Keratinocyte (primary cell): ENCODE data around the gene MAD1L1. TPM values are rescaled to one million over a fixed set of nuclear protein-coding genes. Genes with fewer than 3 reads are reported as not detected.

Experiments used
- DNase-seq: peaks from one replicate; pipeline ENCODE4 v3.0.0-alpha.2; 2011; ENCODE audit warnings: low read depth, missing footprints, low spot score
- FAIRE-seq: peaks from 2 replicates; lab custom pipeline; 2011; peaks lifted over from hg19 to GRCh38; lab: Jason Lieb, UNC
- H2AFZ ChIP-seq: 2 replicates; pipeline ENCODE4 v1.6.0; 2012; ENCODE audit warnings: low read length, control low read depth, inconsistent platforms; ENCODE audit not compliant: control insufficient read depth
- H3K27ac ChIP-seq: 2 replicates; pipeline ENCODE4 v1.5.1; 2011; ENCODE audit warnings: low read length; ENCODE audit not compliant: control insufficient read depth, insufficient read depth
- H3K27me3 ChIP-seq: 3 replicates; pipeline ENCODE4 v1.6.0; 2011; ENCODE audit warnings: low read length; ENCODE audit not compliant: control insufficient read depth, insufficient read depth; ENCODE audit errors: extremely low read depth
- H3K36me3 ChIP-seq, 2 experiments: 2 replicates in 1 of 2; 3 replicates in 1 of 2; pipeline ENCODE4 v1.5.1; 2011; ENCODE audit warnings: low read length in 2 of 2, mild to moderate bottlenecking in 1 of 2; ENCODE audit not compliant: control insufficient read depth in 2 of 2, insufficient read depth in 2 of 2; ENCODE audit errors: extremely low read depth in 1 of 2
- H3K4me1 ChIP-seq: 3 replicates; pipeline ENCODE4 v1.5.1; 2011; ENCODE audit warnings: low read length; ENCODE audit not compliant: control insufficient read depth, insufficient read depth; ENCODE audit errors: extremely low read depth
- H3K4me2 ChIP-seq: 3 replicates; pipeline ENCODE4 v1.6.0; 2011; ENCODE audit warnings: low read depth, low read length; ENCODE audit not compliant: control insufficient read depth, insufficient read depth; ENCODE audit errors: extremely low read depth
- H3K4me3 ChIP-seq, 3 experiments: fragments of 200-600 bp in 1 of 3; sonication (generic) in 1 of 3; 2 replicates in 2 of 3; 3 replicates in 1 of 3; pipeline ENCODE4 v1.5.1; 2011 to 2016; ENCODE audit warnings: low read length in 3 of 3, mild to moderate bottlenecking in 3 of 3, control low read depth in 2 of 3, inconsistent platforms in 1 of 3, low read depth in 1 of 3, mixed read lengths in 1 of 3, mixed run types in 1 of 3, moderate library complexity in 1 of 3; ENCODE audit not compliant: control insufficient read depth in 2 of 3, insufficient read depth in 2 of 3; ENCODE audit errors: extremely low read depth in 1 of 3
- H3K79me2 ChIP-seq: 2 replicates; pipeline ENCODE4 v1.6.0; 2012; ENCODE audit warnings: low read length; ENCODE audit not compliant: control insufficient read depth, insufficient read depth
- H3K9ac ChIP-seq: 3 replicates; pipeline ENCODE4 v1.6.0; 2011; ENCODE audit warnings: low read length; ENCODE audit not compliant: control insufficient read depth, insufficient read depth; ENCODE audit errors: extremely low read depth
- H3K9me1 ChIP-seq: 3 replicates; pipeline ENCODE4 v1.6.0; 2011; ENCODE audit warnings: low read length; ENCODE audit not compliant: control insufficient read depth, insufficient read depth; ENCODE audit errors: extremely low read depth
- H3K9me3 ChIP-seq: 2 replicates; pipeline ENCODE4 v1.5.1; 2012; ENCODE audit warnings: low read depth, low read length; ENCODE audit not compliant: control insufficient read depth
- H4K20me1 ChIP-seq: 3 replicates; pipeline ENCODE4 v1.6.0; 2011; ENCODE audit warnings: low read length; ENCODE audit not compliant: control insufficient read depth, insufficient read depth; ENCODE audit errors: extremely low read depth
- EZH2 ChIP-seq: IDR thresholded peaks from one replicate; pipeline ENCODE4 v1.6.1; 2012; ENCODE audit warnings: inconsistent platforms, mild to moderate bottlenecking, low read length, moderate library complexity
- dilution Hi-C: fragments of 300-500 bp; cut with MboI; formaldehyde crosslinking; loops from one replicate; pipeline ENCODE4 v1.7.0; 2020; ENCODE audit warnings: low sequenced_read_pairs; ENCODE audit not compliant: extremely low pct_ligation_motif_present
- polyA plus RNA-seq, 5 experiments: library from polyadenylated mRNA; depleted of rRNA in 3 of 5; stranded (reverse) in 3 of 5; stranded (forward) in 1 of 5; unstranded in 1 of 5; fragments of >200 nt; gene quantifications; 1 replicate in 1 of 5; 2 replicates in 3 of 5; 3 replicates in 1 of 5; pipeline versions ENCODE4 v1.2.1 to v1.2.3, GENCODE V29; 2011 to 2012; ENCODE audit warnings: missing spikeins in 2 of 5, low read depth in 1 of 5, low replicate concordance in 1 of 5
- TF ChIP-seq, protein P1 (sequence below), 3 experiments: IDR thresholded peaks in 1 of 3; conservative IDR thresholded peaks in 1 of 3; optimal IDR thresholded peaks in 1 of 3; 2 replicates in 2 of 3; 3 replicates in 1 of 3; pipeline versions ENCODE3 to v1.5.1; 2011; ENCODE audit warnings: low read length in 3 of 3, mild to moderate bottlenecking in 3 of 3, moderate library complexity in 2 of 3, control low read depth in 1 of 3, inconsistent platforms in 1 of 3; ENCODE audit not compliant: insufficient read depth in 2 of 3; ENCODE audit errors: extremely low read depth in 1 of 3

Gene MAD1L1
- polyA plus RNA-seq, 1 donor (not counting 4 experiments of a cell fraction or from before 2014, with no cell fraction given), result 18.0 TPM

- Histone ChIP-seq H3K27ac (no peak overlapping the region), H3K4me3 (no peak overlapping the region), H4K20me1 (no peaks in the 10 kb centered on the region), H3K27me3 (no peaks in the 10 kb centered on the region), H3K9ac (no peak overlapping the region), H2AFZ (no peak overlapping the region), H3K4me2 (no peak overlapping the region), H3K36me3 (peaks cover 18 to 29% of the 10 kb centered on the region in 2 experiments), H3K79me2 (no peaks in the 10 kb centered on the region), H3K4me1 (no peaks in the 10 kb centered on the region), H3K9me1 (no peaks in the 10 kb centered on the region), H3K9me3 (no peaks in the 10 kb centered on the region)
- dilution Hi-C loops, result no loop called here
- TF ChIP-seq, protein P1, sequence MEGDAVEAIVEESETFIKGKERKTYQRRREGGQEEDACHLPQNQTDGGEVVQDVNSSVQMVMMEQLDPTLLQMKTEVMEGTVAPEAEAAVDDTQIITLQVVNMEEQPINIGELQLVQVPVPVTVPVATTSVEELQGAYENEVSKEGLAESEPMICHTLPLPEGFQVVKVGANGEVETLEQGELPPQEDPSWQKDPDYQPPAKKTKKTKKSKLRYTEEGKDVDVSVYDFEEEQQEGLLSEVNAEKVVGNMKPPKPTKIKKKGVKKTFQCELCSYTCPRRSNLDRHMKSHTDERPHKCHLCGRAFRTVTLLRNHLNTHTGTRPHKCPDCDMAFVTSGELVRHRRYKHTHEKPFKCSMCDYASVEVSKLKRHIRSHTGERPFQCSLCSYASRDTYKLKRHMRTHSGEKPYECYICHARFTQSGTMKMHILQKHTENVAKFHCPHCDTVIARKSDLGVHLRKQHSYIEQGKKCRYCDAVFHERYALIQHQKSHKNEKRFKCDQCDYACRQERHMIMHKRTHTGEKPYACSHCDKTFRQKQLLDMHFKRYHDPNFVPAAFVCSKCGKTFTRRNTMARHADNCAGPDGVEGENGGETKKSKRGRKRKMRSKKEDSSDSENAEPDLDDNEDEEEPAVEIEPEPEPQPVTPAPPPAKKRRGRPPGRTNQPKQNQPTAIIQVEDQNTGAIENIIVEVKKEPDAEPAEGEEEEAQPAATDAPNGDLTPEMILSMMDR (optimal IDR thresholded peaks at IDR 0.05 in 1 of 3, IDR thresholded peaks at IDR 0.05 in 1 of 3, conservative IDR thresholded peaks at IDR 0.05 in 1 of 3; ENCODE audit: extremely low read depth in 1 of 3, insufficient read depth in 2 of 3, low read length in 3 of 3), result no peak
- TF ChIP-seq EZH2, result no peak
- DNase-seq (no peak), FAIRE-seq (no peak)
Observed at GRCh38 chr7:2143981-2144595, 88.7 kb downstream of the MAD1L1 start.

DNA sequence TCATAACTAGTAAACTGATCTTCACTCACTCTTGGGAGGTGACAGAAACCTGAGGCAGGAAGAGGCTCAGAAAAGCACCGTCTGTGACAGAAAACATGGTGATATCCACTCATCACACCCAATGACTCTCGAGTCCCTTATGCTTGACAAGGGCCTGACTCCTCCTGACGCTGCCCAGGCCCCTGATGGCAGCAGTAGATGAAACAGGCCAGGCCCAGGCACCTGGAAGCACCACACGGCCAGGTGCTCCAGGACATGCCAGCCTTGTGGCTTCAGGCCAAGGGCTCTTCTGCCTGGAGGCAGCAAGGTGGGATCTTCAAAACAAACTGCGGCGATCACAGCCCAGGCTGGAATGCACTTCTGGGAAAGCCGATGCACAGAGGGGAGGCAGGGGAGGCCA lies 89.3 kb downstream of the MAD1L1 start:
- no peak overlapping the region for H3K9ac ChIP-seq
- no peaks in the 10 kb centered on the region for H3K9me3 ChIP-seq
- dilution Hi-C loops, result no loop called here
- DNase-seq, result no peak
- H3K27ac ChIP-seq, result no peak overlapping the region
- H3K36me3 ChIP-seq, result peaks cover 14 to 25% of the 10 kb centered on the region in 2 experiments
- no peaks in the 10 kb centered on the region for H3K4me1 ChIP-seq
- H3K4me2 ChIP-seq, result no peak overlapping the region
- no peaks in the 10 kb centered on the region for H3K27me3 ChIP-seq
- no peaks in the 10 kb centered on the region for H3K9me1 ChIP-seq
- no peaks in the 10 kb centered on the region for H4K20me1 ChIP-seq
- H2AFZ ChIP-seq, result no peak overlapping the region
- no peaks in the 10 kb centered on the region for H3K79me2 ChIP-seq
- H3K4me3 ChIP-seq, result no peak overlapping the region
- no peak for FAIRE-seq
- no peak for TF ChIP-seq EZH2
- TF ChIP-seq, protein P1 (optimal IDR thresholded peaks at IDR 0.05 in 1 of 3, IDR thresholded peaks at IDR 0.05 in 1 of 3, conservative IDR thresholded peaks at IDR 0.05 in 1 of 3; ENCODE audit: extremely low read depth in 1 of 3, insufficient read depth in 2 of 3, low read length in 3 of 3), result no peak
